ENCODE data around the gene RRP15.

Gene RRP15

GRCh38 chr1:218339267-218339831 lies 54.3 kb downstream of the RRP15 start:
- no peak for DNase-seq (ENCODE audit: low spot score)

GRCh38 chr1:218341325-218341724 lies 56.2 kb downstream of the RRP15 start:
- TF ChIP-seq CTCF (IDR thresholded peaks at IDR 0.05; ENCODE audit: extremely low read depth, missing control alignments), result no peak
- DNase-seq (ENCODE audit: low spot score), result no peak

More at GRCh38 chr1:218339267-218339831, 54.3 kb downstream of the RRP15 start:
- TF ChIP-seq CTCF (IDR thresholded peaks at IDR 0.05; ENCODE audit: extremely low read depth, missing control alignments), result peak; percentile 6

- TF ChIP-seq CTCF (IDR thresholded peaks at IDR 0.05; ENCODE audit: extremely low read depth, missing control alignments), result no peak
- no peak for DNase-seq (ENCODE audit: low spot score)
Measured at GRCh38 chr1:218342091-218342490, 57.0 kb downstream of the RRP15 start.

- DNase-seq (ENCODE audit: low spot score), result peak; percentile 43
- no peak for TF ChIP-seq CTCF (IDR thresholded peaks at IDR 0.05; ENCODE audit: extremely low read depth, missing control alignments)
Measured at GRCh38 chr1:218344814-218345672, 60.0 kb downstream of the RRP15 start, which contains the start of gene TGFB2. TSS of gene TGFB2 (plus strand) at chr1:218345336. CDS start at chr1:218346702, 1,366 bp downstream.

GRCh38 chr1:218345673-218346390 lies 60.7 kb downstream of the RRP15 start:
- TF ChIP-seq CTCF (IDR thresholded peaks at IDR 0.05; ENCODE audit: extremely low read depth, missing control alignments), result no peak
- peak; percentile 59 for DNase-seq (ENCODE audit: low spot score)

- no peak for TF ChIP-seq CTCF (IDR thresholded peaks at IDR 0.05; ENCODE audit: extremely low read depth, missing control alignments)
- DNase-seq (ENCODE audit: low spot score), result peak; percentile 18
Measured at GRCh38 chr1:218346391-218347204, 61.5 kb downstream of the RRP15 start.

Measured in GM20000 (cell line).